GM18517 (cell line): ENCODE data around the gene LMO1.

ENCODE experiments used
- ATAC-seq: cut with Tn5 transposase; IDR thresholded peaks from one replicate; pipeline ENCODE4 v1.9.1; 2021; ENCODE audit warnings: mild to moderate bottlenecking, moderate library complexity; ENCODE audit not compliant: unreplicated experiment

Gene LMO1

GRCh38 chr11:8288824-8289491 lies 25.3 kb upstream of the LMO1 start:
- ATAC-seq = no peak

- no peak for ATAC-seq
Measured at GRCh38 chr11:8288166-8288772, 24.6 kb upstream of the LMO1 start.

DNA sequence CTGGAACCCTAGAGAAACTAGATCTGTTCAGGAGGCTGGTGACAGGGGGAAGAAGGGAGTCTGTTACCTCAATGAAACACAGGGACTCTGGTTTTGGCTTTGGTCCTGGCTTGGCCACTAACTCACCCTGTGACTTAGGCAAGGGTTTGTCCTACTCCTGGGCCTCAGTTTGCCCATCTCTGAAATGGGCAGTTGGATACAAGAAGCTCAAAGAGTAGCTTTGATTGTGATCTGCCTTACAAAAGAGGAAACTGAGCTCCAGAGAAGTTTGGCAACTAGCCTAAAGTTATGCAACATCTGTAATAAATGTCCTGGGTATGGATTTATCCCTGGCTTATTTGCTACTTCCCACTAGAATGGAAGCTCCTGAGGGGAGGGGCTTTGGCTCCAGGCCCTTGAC lies 24.0 kb upstream of the LMO1 start:
- no peak for ATAC-seq

GRCh38 chr11:8287297-8287696 lies 23.6 kb upstream of the LMO1 start:
- no peak for ATAC-seq

DNA sequence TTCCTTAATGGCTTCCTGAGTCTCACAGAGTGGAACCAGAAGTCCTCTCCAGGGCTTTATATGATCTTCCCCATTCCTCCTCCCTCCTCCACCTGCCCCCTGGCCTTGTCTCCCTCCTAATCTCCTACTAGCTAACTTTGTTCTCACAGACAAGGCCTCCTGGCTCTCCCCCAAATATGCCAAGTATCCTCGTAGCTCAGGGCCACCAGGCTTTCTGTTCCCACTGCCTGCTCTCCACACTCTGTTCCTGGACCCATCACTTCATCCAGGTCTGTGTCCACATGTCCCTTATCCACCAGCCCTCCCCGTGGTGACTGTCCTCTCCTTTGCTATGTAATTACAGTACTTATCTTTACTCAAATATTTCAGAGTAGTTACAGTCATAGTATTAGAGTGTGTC lies 23.2 kb upstream of the LMO1 start:
- no peak for ATAC-seq

DNA sequence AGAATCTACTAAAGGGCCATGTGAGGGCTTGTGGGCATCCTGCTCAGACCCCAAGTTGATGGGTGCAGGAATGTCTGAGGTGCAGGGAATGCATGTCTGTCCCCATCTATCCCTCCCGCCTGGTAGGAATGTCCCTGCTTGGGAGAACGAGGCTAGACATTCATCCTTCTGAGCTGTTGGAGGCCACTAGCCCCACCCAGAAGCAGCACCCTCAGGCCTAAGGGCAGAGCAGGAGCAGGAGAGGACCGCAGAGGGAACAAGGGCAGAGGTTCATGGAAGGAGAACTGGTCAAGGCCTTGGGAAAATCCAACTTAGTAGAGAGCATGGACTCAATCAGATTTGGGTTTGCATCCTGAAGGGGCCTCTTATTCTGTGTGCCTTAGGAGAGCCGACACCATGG lies 22.1 kb upstream of the LMO1 start:
- ATAC-seq = no peak

GRCh38 chr11:8285228-8285627 lies 21.6 kb upstream of the LMO1 start:
- no peak for ATAC-seq

- ATAC-seq = no peak
Measured at GRCh38 chr11:8283465-8284230, 20.0 kb upstream of the LMO1 start.

- no peak for ATAC-seq
Measured at GRCh38 chr11:8283100-8283464, 19.4 kb upstream of the LMO1 start.

DNA sequence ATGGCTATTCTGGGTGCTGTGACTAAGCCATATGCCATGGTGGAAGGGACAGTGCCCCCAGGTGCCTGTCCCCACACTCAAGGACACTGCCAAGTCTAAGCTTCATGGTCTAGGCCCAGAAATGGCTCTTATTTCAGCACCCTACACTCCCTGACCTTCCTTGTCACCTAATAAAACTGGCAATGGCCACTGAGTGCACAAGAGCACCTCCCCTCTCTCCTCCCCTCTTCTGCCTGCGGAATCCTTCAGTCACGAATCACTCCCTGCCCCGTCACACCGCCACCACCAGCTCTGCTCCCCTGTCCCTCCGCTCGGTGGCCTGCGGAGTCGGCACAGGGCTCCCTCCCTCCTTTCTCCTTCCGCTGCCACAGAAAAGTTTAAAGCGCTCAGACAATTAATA lies 19.0 kb upstream of the LMO1 start:
- ATAC-seq = no peak

DNA sequence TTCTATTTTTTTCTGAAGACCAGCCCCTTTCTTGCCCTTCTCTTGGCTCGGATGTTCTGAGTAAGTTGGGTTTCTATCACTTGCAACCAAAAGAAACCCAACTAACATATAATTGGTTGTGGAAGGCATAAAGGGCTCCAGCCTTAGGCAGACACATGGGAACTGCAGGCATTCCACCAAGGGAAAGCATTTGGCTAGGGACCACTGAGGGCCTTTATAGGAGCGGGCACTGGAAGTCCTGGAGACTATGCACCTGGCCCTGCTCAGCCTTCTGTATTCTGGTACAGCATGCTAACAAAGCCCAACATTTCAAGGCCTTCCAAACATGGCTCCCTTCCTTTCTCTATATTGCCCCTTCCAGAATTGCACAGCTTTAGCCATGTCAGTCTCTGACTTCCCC lies 17.6 kb upstream of the LMO1 start:
- no peak for ATAC-seq

GRCh38 chr11:8277691-8278090 lies 14.0 kb upstream of the LMO1 start:
- ATAC-seq = no peak

- no peak for ATAC-seq
Measured at GRCh38 chr11:8276528-8276927, 12.8 kb upstream of the LMO1 start.

DNA sequence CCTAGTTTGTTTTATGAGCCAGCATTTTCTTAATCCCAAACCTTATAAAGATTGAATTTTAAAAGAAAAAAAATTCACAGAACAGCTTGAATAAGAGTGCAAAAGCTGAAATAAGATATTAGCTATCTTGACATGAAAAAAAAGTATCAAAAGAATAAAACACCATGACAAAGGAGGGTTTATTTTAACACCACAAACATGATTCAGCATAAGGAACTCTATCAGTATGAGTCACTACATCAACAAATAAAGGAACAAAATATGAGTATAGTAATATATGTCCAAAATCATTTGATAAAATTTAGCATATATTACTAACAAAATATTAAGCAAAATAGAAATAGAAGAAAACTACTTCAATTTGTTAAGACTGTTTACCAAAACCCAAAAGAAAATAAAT lies 9.6 kb upstream of the LMO1 start:
- no peak for ATAC-seq

DNA sequence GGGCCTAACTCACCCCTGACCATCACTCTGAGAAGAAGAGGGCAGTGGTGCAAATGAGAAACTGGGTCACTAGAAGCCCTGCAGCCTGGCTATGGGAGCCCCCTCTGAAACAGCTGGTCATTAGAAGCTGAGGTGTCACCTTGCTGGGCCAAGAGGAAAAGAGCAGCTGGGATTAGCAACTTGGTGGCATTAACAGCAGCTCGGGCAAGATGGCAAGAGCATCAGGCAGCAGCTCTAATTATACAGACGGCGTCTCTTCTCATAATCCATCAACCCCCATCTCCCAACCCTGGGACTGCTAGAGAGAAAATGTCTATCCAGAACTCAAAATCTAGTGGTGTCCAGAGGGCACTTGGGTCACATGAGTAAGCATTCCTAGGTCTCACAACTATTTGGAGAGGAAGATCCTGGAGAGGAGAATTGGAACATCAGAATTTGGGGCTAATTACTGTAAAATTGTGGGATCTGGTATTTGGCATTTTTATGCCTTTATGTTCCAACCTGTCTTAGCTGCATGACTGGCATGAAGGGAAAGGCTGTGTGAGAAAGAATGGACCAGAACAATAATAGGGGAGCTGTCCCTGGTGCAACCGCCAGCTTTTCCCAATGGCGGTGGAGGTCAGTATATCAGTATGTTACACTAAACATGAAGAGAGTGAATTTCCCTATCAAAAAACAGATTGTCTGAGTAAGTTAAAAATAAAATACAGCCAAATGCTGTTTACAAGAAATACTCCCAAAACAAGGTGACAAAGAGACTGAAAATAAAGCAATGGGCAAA lies 7.6 kb upstream of the LMO1 start:
- no peak for ATAC-seq

- no peak for ATAC-seq
Measured at GRCh38 chr11:8269636-8270035, 6.0 kb upstream of the LMO1 start.

- no peak for ATAC-seq
Measured at GRCh38 chr11:8268530-8269400, 5.1 kb upstream of the LMO1 start.

DNA sequence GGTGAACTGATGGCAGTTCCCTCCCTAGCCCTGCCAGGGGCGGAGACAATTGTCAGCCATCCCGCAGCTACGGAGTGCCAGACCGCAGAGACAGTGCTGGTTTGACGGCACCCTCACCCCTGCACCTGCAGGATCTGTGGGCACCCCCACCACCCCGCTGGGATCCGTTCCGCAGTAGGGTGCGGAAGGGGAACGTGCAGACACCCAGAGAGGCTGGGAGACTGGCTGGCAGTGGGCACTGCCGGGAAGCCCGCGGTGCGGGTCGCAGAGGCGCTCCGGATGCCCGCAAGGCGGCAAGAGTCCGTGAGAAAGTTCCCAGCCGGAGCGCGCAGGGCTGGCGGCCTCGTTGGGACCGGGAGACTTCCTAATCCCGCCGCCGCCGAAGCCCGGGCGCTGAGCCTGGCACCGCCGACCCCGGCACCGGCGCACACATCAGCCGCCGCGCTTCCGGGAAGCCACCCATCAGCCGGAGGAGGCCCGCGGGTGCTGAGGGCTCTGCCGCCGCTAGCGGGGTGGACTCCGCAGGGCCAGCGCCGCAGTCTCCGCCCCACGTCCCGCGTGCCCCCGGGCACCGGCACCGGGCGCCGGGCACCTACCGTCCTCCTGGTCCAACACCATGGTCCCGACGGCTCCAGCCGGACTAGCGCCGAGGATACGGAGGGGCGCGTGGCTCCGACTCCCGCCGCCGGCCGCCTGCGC lies 4.3 kb upstream of the LMO1 start:
- no peak for ATAC-seq

- ATAC-seq = no peak
Measured at GRCh38 chr11:8267280-8267679, 3.6 kb upstream of the LMO1 start.
